HTR-8/SVneo (cell line): ENCODE measurements around the gene OR6X1.
"Not testable (repeated sequence)": the region's sequence is repeated elsewhere in the genome, so short reads cannot be mapped to it uniquely, and the experiment has no call there.

Experiments used
- DNase-seq: peaks from one replicate; pipeline ENCODE4 v3.0.0; 2011; ENCODE audit warnings: low spot score, mixed read lengths; ENCODE audit not compliant: insufficient read length
- FAIRE-seq: peaks from 2 replicates; lab custom pipeline; 2011; peaks lifted over from hg19 to GRCh38; lab: Jason Lieb, UNC

OR6X1 gene

GRCh38 chr11:123755813-123756212, 1.5 kb upstream of the OR6X1 start:
- FAIRE-seq: no peak
- DNase-seq: no peak

GRCh38 chr11:123755344-123755743, 1.0 kb upstream of the OR6X1 start:
- FAIRE-seq: no peak

GRCh38 chr11:123753110-123753509, 1.2 kb downstream of the OR6X1 start:
- DNase-seq (no peak), FAIRE-seq (no peak)

More at GRCh38 chr11:123755344-123755743, 1.0 kb upstream of the OR6X1 start:
- no peak for DNase-seq

DNA sequence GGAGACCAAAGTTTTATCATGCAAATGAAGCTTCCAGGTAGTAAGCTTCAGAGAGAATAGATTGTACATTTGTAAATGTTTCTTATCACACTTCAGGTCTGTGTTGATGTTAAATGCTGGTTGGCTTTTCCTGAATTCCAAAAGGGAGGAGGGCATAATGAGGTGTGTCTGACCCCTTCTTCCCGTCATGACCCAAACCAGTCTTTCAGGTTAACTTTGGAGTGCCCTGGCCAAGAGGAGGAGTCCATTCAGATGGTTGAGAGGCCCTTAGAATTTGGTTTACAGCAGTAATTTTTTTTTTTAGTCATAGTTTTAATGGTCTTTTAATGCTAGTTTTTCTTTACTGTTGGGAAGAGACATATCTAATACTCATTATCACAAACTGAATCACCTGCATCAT, 2.5 kb downstream of the OR6X1 start:
- FAIRE-seq: no peak

GRCh38 chr11:123748349-123748748, 6.0 kb downstream of the OR6X1 start:
- not testable (repeated sequence) for FAIRE-seq, DNase-seq

More for the DNA sequence above, 2.5 kb downstream of the OR6X1 start:
- no peak for DNase-seq

- no peak for FAIRE-seq
- no peak for DNase-seq
Measured at GRCh38 chr11:123745764-123746451, 8.4 kb downstream of the OR6X1 start.

DNA sequence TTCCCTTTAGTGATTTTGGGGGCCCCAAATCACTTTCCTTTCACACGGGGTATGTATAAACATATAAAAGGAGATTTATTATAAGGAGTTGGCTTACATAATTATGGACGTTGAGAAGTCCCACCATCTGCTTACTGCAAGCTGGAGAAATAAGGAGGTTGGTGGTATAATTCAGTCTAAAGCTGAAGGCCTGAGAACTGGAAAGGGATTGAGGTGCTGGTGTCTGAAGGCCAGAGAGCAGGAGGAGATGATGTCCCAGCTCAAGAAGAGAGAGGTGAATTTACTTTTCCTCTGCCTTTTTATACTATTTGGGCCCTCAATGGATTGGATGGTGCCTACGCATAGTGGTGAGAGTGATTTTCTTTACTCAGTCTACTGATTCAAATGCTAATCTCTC, 11.6 kb downstream of the OR6X1 start:
- no peak for DNase-seq
- no peak for FAIRE-seq

DNA sequence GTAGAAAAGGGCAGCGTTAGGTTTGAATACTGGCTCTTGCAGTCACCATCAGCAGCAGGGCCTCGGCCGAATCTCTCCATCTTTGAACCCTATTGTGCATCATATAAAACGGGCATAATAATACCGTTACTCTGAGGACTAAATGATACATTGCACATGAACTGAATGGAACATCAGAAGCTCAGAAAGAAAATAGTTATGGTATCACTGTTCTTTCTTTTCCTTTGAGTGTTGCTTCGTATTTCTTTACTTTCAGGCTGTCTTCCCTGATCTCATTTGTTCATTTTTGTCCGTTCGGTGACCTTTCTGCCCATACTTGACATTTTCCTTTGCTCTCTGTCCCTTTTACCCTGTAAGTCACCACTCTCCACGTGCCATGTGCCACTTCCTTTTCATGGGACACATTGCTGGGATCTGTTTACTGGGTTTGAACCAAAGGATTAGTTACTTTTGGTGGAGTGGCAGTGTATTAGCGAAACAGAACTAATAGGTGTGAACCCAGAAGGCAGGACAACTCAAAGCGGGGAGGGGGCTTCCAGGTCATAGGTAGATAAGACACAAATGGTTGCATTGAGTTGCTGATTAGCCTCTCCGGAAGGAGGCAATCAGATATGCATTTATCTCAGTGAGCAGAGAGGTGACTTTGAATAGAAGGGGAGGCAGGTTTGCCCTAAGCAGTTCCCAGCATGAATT, 12.1 kb downstream of the OR6X1 start:
- no peak for FAIRE-seq

GRCh38 chr11:123741159-123742030, 12.9 kb downstream of the OR6X1 start, which contains the start of gene ZNF202:
Gene ZNF202, minus strand, starts transcription at chr11:123741660. Its CDS starts 10,772 bp downstream, at chr11:123730888.
- DNase-seq (peak; percentile 68), FAIRE-seq (peak; percentile 23)

More for the DNA sequence above, 12.1 kb downstream of the OR6X1 start:
- no peak for DNase-seq

DNA sequence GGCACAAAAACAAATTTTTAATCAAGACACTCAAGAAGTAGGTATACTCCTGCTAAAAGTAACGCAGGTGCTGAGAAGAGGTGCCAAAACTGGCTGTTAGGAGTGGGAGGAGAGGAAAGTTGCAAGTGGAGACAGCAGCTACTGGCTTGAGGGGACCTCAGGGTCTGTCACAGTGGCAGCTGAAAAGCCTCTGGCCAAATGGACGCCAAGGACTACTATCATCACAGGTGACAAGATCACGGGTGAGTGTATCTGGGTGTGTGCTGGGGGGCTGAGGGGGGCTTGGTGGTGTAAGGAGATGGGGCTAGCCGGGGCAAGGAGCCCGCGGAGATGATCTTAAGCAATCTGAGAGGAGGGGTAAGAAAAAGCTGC, 13.5 kb downstream of the OR6X1 start:
- FAIRE-seq (no peak), DNase-seq (no peak)

DNA sequence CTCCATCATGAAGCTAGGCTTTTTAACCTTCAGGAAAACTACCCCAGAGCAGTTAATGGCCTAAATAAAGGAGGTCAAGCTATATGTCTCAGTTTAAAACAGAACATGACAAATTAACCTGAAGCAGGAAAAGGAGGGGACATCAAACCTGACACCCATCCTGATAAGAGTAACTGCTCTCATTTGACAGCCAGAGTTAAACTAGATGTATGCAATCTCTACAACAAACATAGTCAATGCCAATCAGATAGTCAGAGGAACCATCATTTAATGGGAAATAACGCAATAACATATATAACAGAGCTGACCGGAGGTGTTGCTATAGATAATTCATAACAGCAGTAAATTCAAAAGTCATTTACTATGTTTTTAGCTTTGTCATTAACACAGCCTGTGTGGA, 15.9 kb downstream of the OR6X1 start:
- FAIRE-seq (no peak), DNase-seq (no peak)

- FAIRE-seq (no peak), DNase-seq (no peak)
Measured at GRCh38 chr11:123736769-123737168, 17.5 kb downstream of the OR6X1 start.

DNA sequence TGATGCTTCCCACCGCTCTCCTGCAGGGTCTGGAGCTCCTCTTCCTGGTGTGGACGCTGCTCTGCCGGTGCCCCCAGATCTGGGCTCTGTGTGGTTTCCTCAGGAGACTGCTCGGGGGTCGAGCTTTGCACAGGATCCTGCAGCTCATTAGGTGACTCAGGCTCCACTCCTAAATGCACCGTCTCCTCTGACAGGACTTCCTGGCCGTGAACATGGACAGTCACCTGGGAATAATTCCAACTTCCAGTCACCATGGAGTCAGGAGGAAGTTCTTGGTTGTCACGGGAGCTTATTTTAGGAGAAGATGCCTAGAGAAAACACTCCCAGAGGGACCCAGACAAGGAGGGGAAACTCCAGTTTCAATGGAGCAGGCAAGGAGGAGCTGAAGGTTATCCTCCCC, 24.7 kb downstream of the OR6X1 start:
- no peak for FAIRE-seq
- DNase-seq: no peak

GRCh38 chr11:123725995-123726655, 28.2 kb downstream of the OR6X1 start:
- DNase-seq: no peak
- no peak for FAIRE-seq

GRCh38 chr11:123719452-123719851, 34.9 kb downstream of the OR6X1 start:
- no peak for DNase-seq

DNA sequence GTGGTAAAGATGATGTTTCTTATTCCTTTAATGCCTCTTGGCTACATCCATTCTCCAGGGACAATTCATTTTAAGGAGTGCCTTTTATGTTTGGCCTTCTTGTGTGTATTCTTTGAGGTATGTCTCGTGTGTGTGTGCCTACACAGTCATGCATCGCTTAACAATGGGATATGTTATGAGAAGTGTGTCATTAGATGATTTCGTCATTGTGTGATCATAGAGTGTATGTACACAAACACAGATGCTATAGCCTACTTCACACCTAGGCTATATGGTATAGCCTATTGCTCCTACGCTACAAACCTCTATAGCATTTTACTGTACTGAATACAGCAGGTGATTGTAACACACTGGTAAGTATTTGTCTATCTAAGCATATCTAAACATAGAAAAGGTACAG, 35.8 kb downstream of the OR6X1 start:
- no peak for FAIRE-seq
- DNase-seq: no peak

More at GRCh38 chr11:123719452-123719851, 34.9 kb downstream of the OR6X1 start:
- FAIRE-seq: no peak

DNA sequence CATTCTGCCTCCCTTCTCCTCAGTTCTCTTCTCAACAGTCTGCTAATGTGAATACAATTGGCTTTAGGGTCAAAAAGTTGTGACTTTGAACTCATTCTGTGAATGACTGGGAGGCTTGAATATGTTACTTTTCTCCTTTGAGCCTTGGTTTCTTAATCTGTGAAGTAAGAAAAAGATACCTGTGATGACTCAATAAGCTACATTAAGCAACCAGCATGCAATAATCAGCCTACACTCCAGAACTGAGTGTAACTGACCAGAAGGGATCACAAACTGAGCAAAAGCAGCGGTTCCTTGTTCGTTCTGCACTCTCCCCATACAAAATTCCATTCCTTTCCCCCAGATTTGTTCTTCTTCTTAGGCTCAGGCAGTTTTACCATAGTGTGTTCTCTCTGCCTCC, 36.3 kb downstream of the OR6X1 start:
- no peak for DNase-seq
- FAIRE-seq: no peak

GRCh38 chr11:123712627-123713026, 41.7 kb downstream of the OR6X1 start:
- not testable (repeated sequence) for FAIRE-seq, DNase-seq

DNA sequence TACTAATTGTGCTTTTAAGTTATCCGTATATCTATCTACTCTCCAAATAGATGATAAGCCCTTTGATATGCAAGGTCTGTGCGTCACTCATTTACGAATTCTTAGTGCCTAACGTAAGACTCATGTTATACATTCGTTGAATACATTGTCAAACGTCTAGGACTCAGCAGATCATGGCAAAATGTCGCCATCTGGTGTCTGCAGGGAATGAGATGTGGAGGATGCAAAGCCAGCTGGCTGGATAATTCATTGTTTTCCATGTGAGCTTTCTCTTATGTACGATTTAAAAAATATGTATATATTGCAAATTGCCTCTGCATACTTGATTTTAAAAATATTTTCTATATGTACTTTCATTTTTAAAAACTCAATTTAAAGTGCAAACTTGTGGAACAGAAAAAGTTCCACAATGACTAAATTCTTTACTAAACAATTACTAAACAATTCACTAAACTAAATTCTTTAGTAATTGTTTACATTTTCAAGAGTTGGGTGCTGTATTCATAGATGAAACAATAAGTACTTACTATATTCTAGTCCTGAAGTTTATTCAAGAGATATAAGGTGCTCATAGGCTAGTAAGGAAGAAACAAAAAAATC, 46.6 kb downstream of the OR6X1 start:
- FAIRE-seq (no peak), DNase-seq (peak; percentile 52)

GRCh38 chr11:123707206-123707605, 47.1 kb downstream of the OR6X1 start:
- no peak for FAIRE-seq
- no peak for DNase-seq
